Measurements from ENCODE around the gene SDR42E1. TPM values are rescaled to one million over a fixed set of nuclear protein-coding genes. Genes with fewer than 3 reads are reported as not detected.

The SDR42E1 gene
- total RNA-seq, 1 experiment from 2014 or later: 17.4 TPM

DNA sequence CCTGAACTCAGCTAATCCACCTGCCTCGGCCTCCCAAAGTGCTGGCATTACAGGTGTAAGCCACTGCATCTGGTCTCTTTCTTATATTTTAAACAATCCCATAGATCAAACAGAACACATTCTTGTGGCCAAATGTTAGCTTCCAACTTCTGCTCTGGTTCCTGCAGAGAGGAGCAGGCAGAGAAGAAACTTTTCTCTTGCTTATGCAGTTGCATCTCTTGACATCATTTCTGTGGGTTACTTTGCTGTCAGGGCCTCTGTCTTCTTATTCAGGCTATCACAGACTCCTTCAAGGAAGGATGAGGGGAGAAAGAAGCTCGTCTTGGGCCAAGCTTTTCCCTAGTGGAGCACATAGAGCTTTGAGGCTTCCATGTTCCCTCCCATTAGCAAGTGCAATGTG lies 31.6 kb upstream of the SDR42E1 start:
- Histone ChIP-seq H4K20me1 (ENCODE audit: insufficient read depth) (no peaks in the 10 kb centered on the region), H3K27me3 (ENCODE audit: insufficient read depth, low read length) (peaks cover 53% of the 10 kb centered on the region), H3K4me1 (ENCODE audit: control insufficient read depth in 1 of 2, insufficient read depth in 2 of 2, low read length in 2 of 2) (peaks cover 0 to 5% of the 10 kb centered on the region in 2 experiments; a peak in 1 of 4 replicates), H3K4me3 (replicated peaks in 1 of 2; ENCODE audit: low read depth in 1 of 2, low read length in 2 of 2) (no peak overlapping the region), H3K9ac (ENCODE audit: low read length) (no peak overlapping the region), H3K36me3 (ENCODE audit: control insufficient read depth in 1 of 2, insufficient read depth in 2 of 2, low read length in 2 of 2) (no peaks in the 10 kb centered on the region), H2AFZ (ENCODE audit: low read depth, low read length, poor library complexity, severe bottlenecking) (no peak overlapping the region), H3K27ac (ENCODE audit: low read depth, low read length) (no peak overlapping the region), H3K9me2 (ENCODE audit: insufficient read depth) (no peaks in the 10 kb centered on the region), H3K4me2 (ENCODE audit: low read length) (no peak overlapping the region), H3K79me2 (ENCODE audit: insufficient read depth, low read length) (no peaks in the 10 kb centered on the region), H3K9me3 (ENCODE audit: control insufficient read depth in 1 of 2, insufficient read depth in 1 of 2, low read depth in 1 of 2, low read length in 2 of 2) (no peaks in the 10 kb centered on the region)
- ATAC-seq (no peak), DNase-seq (ENCODE audit: low read depth, low spot score) (no peak)
- no peak for TF ChIP-seq ZNF274 (IDR thresholded peaks at IDR 0.05; ENCODE audit: low read depth, low read length)
- no peak for TF ChIP-seq TCF7L2 (IDR thresholded peaks at IDR 0.05; ENCODE audit: borderline replicate concordance, extremely low read depth, insufficient read depth, insufficient read length)
- TF ChIP-seq SRF (IDR thresholded peaks at IDR 0.05; ENCODE audit: low read depth): no peak
- TF ChIP-seq EZH2 (IDR thresholded peaks at IDR 0.05): no peak
- no peak for TF ChIP-seq RAD21 (IDR thresholded peaks at IDR 0.05; ENCODE audit: low read depth)
- TF ChIP-seq REST (IDR thresholded peaks at IDR 0.05; ENCODE audit: low read depth): no peak
- no peak for TF ChIP-seq POLR2AphosphoS5 (IDR thresholded peaks at IDR 0.05; ENCODE audit: low read depth, low read length)
- TF ChIP-seq JUND (IDR thresholded peaks at IDR 0.05): no peak
- no peak for TF ChIP-seq EZH2phosphoT487 (IDR thresholded peaks at IDR 0.05; ENCODE audit: borderline replicate concordance)
- TF ChIP-seq FOSL1 (IDR thresholded peaks at IDR 0.05; ENCODE audit: low read depth): no peak
- no peak for TF ChIP-seq ZBTB33 (IDR thresholded peaks at IDR 0.05; ENCODE audit: extremely low read depth, insufficient replicate concordance, low read length)
- TF ChIP-seq ZFX (IDR thresholded peaks at IDR 0.05): no peak
- BruUV-seq (replicated peaks): no TSS peak
- RAD21 ChIA-PET (ENCODE audit: low non-redundant PET in 1 of 2, low total read pairs in 2 of 2, uncharacterized antibody in 2 of 2, unreplicated experiment in 2 of 2): no interaction called here
- intact Hi-C loops (cut with micrococcal nuclease): no loop called here
- CTCF ChIA-PET: interaction anchor here (0.7 kb wide), 1 partner anchor 19 kb away, joined by 3 read pairs; no protein-coding TSS in a partner anchor
- POLR2A ChIA-PET: no interaction called here
